T-helper 2 cell treated with Interferon-gamma antibody and Interleukin-4, amounts not matched to agents 5 μg/mL and 100 μg/mL, for 36 hours (primary cell): ENCODE results near the gene BPIFA2.
A peak's percentile ranks its signal among the peaks of the same experiment; 100 is the strongest.

Experiments used
- DNase-seq: peaks from one replicate; pipeline ENCODE4 v3.0.0; 2021; ENCODE audit warnings: low spot score
- H3K27ac Mint-ChIP-seq: one replicate; pipeline ENCODE4 v1.8.0; 2021; ENCODE audit warnings: mild to moderate bottlenecking, mixed read lengths
- H3K27me3 Mint-ChIP-seq: one replicate; pipeline ENCODE4 v1.8.0; 2021; ENCODE audit warnings: low read depth, mixed read lengths
- H3K36me3 Mint-ChIP-seq: one replicate; pipeline ENCODE4 v1.8.0; 2021; ENCODE audit warnings: low read depth, mixed read lengths
- H3K4me1 Mint-ChIP-seq: one replicate; pipeline ENCODE4 v1.8.0; 2021; ENCODE audit warnings: low read depth, mixed read lengths
- H3K4me3 Mint-ChIP-seq: one replicate; pipeline ENCODE4 v1.8.0; 2022; ENCODE audit warnings: mild to moderate bottlenecking, moderate library complexity, mixed read lengths
- H3K9me3 Mint-ChIP-seq: one replicate; pipeline ENCODE4 v1.8.0; 2021; ENCODE audit warnings: mixed read lengths

Gene BPIFA2

GRCh38 chr20:33192912-33193501 lies 25.0 kb downstream of the BPIFA2 start:
- Mint-ChIP-seq H3K4me3 (no peak overlapping the region), H3K27me3 (peaks cover 2% of the 10 kb centered on the region), H3K36me3 (no peaks in the 10 kb centered on the region), H3K27ac (no peak overlapping the region), H3K4me1 (no peaks in the 10 kb centered on the region), H3K9me3 (no peaks in the 10 kb centered on the region)
- DNase-seq: no peak

- Mint-ChIP-seq H3K36me3 (no peaks in the 10 kb centered on the region), H3K4me3 (no peak overlapping the region), H3K27me3 (no peaks in the 10 kb centered on the region), H3K4me1 (no peaks in the 10 kb centered on the region), H3K27ac (no peak overlapping the region), H3K9me3 (no peaks in the 10 kb centered on the region)
- no peak for DNase-seq
Observed at GRCh38 chr20:33199026-33199425, 31.1 kb downstream of the BPIFA2 start.

GRCh38 chr20:33202451-33202850 lies 34.5 kb downstream of the BPIFA2 start:
- H3K4me1 Mint-ChIP-seq: no peaks in the 10 kb centered on the region
- H3K27me3 Mint-ChIP-seq: no peaks in the 10 kb centered on the region
- H3K36me3 Mint-ChIP-seq: no peaks in the 10 kb centered on the region
- no peak overlapping the region for H3K4me3 Mint-ChIP-seq
- no peak overlapping the region for H3K27ac Mint-ChIP-seq
- H3K9me3 Mint-ChIP-seq: no peaks in the 10 kb centered on the region
- DNase-seq: no peak

- H3K27me3 Mint-ChIP-seq: no peaks in the 10 kb centered on the region
- no peaks in the 10 kb centered on the region for H3K4me1 Mint-ChIP-seq
- no peak overlapping the region for H3K4me3 Mint-ChIP-seq
- no peak overlapping the region for H3K27ac Mint-ChIP-seq
- no peak for DNase-seq
- no peaks in the 10 kb centered on the region for H3K9me3 Mint-ChIP-seq
- H3K36me3 Mint-ChIP-seq: no peaks in the 10 kb centered on the region
Observed at GRCh38 chr20:33203444-33203843, 35.5 kb downstream of the BPIFA2 start.

- no peaks in the 10 kb centered on the region for H3K9me3 Mint-ChIP-seq
- peak; percentile 13 for DNase-seq
Observed at GRCh38 chr20:33209789-33210188, 41.8 kb downstream of the BPIFA2 start.

GRCh38 chr20:33210371-33210770 lies 42.4 kb downstream of the BPIFA2 start:
- no peak overlapping the region for H3K27ac Mint-ChIP-seq
- DNase-seq: no peak
- H3K36me3 Mint-ChIP-seq: no peaks in the 10 kb centered on the region
- H3K4me3 Mint-ChIP-seq: no peak overlapping the region
- H3K27me3 Mint-ChIP-seq: peaks cover 10% of the 10 kb centered on the region
- H3K4me1 Mint-ChIP-seq: no peaks in the 10 kb centered on the region
- H3K9me3 Mint-ChIP-seq: no peaks in the 10 kb centered on the region

More at GRCh38 chr20:33209789-33210188, 41.8 kb downstream of the BPIFA2 start:
- no peaks in the 10 kb centered on the region for H3K4me1 Mint-ChIP-seq
- no peak overlapping the region for H3K4me3 Mint-ChIP-seq
- H3K36me3 Mint-ChIP-seq: no peaks in the 10 kb centered on the region
- H3K27me3 Mint-ChIP-seq: peaks cover 10% of the 10 kb centered on the region
- H3K27ac Mint-ChIP-seq: no peak overlapping the region

- no peaks in the 10 kb centered on the region for H3K36me3 Mint-ChIP-seq
- no peak for DNase-seq
- peaks cover 10% of the 10 kb centered on the region for H3K27me3 Mint-ChIP-seq
- no peaks in the 10 kb centered on the region for H3K4me1 Mint-ChIP-seq
- no peak overlapping the region for H3K27ac Mint-ChIP-seq
- H3K4me3 Mint-ChIP-seq: no peak overlapping the region
- no peaks in the 10 kb centered on the region for H3K9me3 Mint-ChIP-seq
Observed at GRCh38 chr20:33211817-33212424, 44.0 kb downstream of the BPIFA2 start.

- no peak within 1 kb of the TSS for H3K27ac Mint-ChIP-seq
- H3K27me3 Mint-ChIP-seq: peaks cover 5% of the 10 kb centered on the region
- H3K4me1 Mint-ChIP-seq: no peaks in the 10 kb centered on the region
- no peaks in the 10 kb centered on the region for H3K9me3 Mint-ChIP-seq
- DNase-seq: no peak
- H3K36me3 Mint-ChIP-seq: no peaks in the 10 kb centered on the region
- H3K4me3 Mint-ChIP-seq: no peak within 1 kb of the TSS
Observed at GRCh38 chr20:33217052-33217451, 49.1 kb downstream of the BPIFA2 start, which contains the start of gene BPIFA3. BPIFA3 (plus strand) TSS chr20:33217352; CDS start chr20:33217537, 185 bp downstream.

- H3K27me3 Mint-ChIP-seq: no peaks in the 10 kb centered on the region
- no peak for DNase-seq
- H3K27ac Mint-ChIP-seq: no peak overlapping the region
- H3K9me3 Mint-ChIP-seq: no peaks in the 10 kb centered on the region
- no peaks in the 10 kb centered on the region for H3K4me1 Mint-ChIP-seq
- no peaks in the 10 kb centered on the region for H3K36me3 Mint-ChIP-seq
- H3K4me3 Mint-ChIP-seq: no peak overlapping the region
Observed at GRCh38 chr20:33224399-33224798, 56.4 kb downstream of the BPIFA2 start.

- Mint-ChIP-seq H3K9me3 (no peaks in the 10 kb centered on the region), H3K4me3 (no peak overlapping the region), H3K4me1 (peaks cover 5% of the 10 kb centered on the region), H3K27me3 (no peaks in the 10 kb centered on the region), H3K27ac (no peak overlapping the region), H3K36me3 (no peaks in the 10 kb centered on the region)
- DNase-seq: no peak
Observed at GRCh38 chr20:33229843-33230242, 61.9 kb downstream of the BPIFA2 start.
